Measurements from ENCODE around the gene PRRG4.

- TF ChIP-seq CEBPB (IDR thresholded peaks at IDR 0.05; ENCODE audit: low read depth, low read length), result no peak
- TF ChIP-seq POLR2A (IDR thresholded peaks at IDR 0.05; ENCODE audit: low read depth, low read length), result no peak
- TF ChIP-seq, protein P1, sequence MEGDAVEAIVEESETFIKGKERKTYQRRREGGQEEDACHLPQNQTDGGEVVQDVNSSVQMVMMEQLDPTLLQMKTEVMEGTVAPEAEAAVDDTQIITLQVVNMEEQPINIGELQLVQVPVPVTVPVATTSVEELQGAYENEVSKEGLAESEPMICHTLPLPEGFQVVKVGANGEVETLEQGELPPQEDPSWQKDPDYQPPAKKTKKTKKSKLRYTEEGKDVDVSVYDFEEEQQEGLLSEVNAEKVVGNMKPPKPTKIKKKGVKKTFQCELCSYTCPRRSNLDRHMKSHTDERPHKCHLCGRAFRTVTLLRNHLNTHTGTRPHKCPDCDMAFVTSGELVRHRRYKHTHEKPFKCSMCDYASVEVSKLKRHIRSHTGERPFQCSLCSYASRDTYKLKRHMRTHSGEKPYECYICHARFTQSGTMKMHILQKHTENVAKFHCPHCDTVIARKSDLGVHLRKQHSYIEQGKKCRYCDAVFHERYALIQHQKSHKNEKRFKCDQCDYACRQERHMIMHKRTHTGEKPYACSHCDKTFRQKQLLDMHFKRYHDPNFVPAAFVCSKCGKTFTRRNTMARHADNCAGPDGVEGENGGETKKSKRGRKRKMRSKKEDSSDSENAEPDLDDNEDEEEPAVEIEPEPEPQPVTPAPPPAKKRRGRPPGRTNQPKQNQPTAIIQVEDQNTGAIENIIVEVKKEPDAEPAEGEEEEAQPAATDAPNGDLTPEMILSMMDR (conservative IDR thresholded peaks at IDR 0.05; ENCODE audit: low read depth, low read length), result no peak
- no peak for TF ChIP-seq RAD21 (IDR thresholded peaks at IDR 0.05; ENCODE audit: low read length)
- no peak for TF ChIP-seq USF2 (IDR thresholded peaks at IDR 0.05; ENCODE audit: low read depth, low read length)
- TF ChIP-seq FOS (IDR thresholded peaks at IDR 0.05; ENCODE audit: low read depth, low read length), result no peak
- no peak for TF ChIP-seq MAZ (IDR thresholded peaks at IDR 0.05; ENCODE audit: borderline replicate concordance, low read depth, low read length)
- no peak for TF ChIP-seq SMC3 (IDR thresholded peaks at IDR 0.05; ENCODE audit: low read depth, low read length)
- no peak for TF ChIP-seq NFE2L2 (IDR thresholded peaks at IDR 0.05; ENCODE audit: low read depth, low read length)
- TF ChIP-seq CHD1 (IDR thresholded peaks at IDR 0.05; ENCODE audit: low read depth, low read length), result no peak
- no peak for TF ChIP-seq ELK1 (IDR thresholded peaks at IDR 0.05; ENCODE audit: borderline replicate concordance, low read depth, low read length)
These were observed 3.6 kb upstream of the PRRG4 start for GRCh38 chr11:32826113-32826512.

Data from IMR-90 (cell line).